ENCODE data around the gene MTCL3.
"Not testable (repeated sequence)": the region's sequence is repeated elsewhere in the genome, so short reads cannot be mapped to it uniquely, and the experiment has no call there.

- not testable (repeated sequence) for TF ChIP-seq ZNF274 (IDR thresholded peaks at IDR 0.05; ENCODE audit: low read depth, low read length); ZBTB33 (IDR thresholded peaks at IDR 0.05; ENCODE audit: extremely low read depth, insufficient replicate concordance, low read length); SP1 (IDR thresholded peaks at IDR 0.05; ENCODE audit: low read depth); CTCF (IDR thresholded peaks at IDR 0.05 in 2 of 3, conservative IDR thresholded peaks at IDR 0.05 in 1 of 3; ENCODE audit: borderline replicate concordance in 1 of 3, insufficient read depth in 1 of 3, low read depth in 2 of 3, low read length in 2 of 3); SRF (IDR thresholded peaks at IDR 0.05; ENCODE audit: low read depth); ELF1 (IDR thresholded peaks at IDR 0.05; ENCODE audit: borderline replicate concordance, low read depth)
Observed at GRCh38 chr6:127428562-127428961, 90.6 kb downstream of the MTCL3 start.
